Astrocyte (in vitro differentiated cells and primary cell): Measurements from ENCODE around the gene KANK4.

Source experiments
- CTCF ChIP-seq: IDR thresholded peaks from 2 replicates; pipeline ENCODE4 v1.5.1; 2011; ENCODE audit warnings: low read depth, mild to moderate bottlenecking, inconsistent platforms, low read length, moderate library complexity; ENCODE audit not compliant: insufficient read depth
- EZH2 ChIP-seq: IDR thresholded peaks from 2 replicates; pipeline ENCODE4 v1.6.1; 2012; ENCODE audit warnings: mild to moderate bottlenecking, low read length, inconsistent platforms; ENCODE audit not compliant: insufficient read depth

- TF ChIP-seq CTCF (no peak), EZH2 (no peak)
These were observed 42.2 kb upstream of the KANK4 start for GRCh38 chr1:62361431-62361830.
